Activated CD4-positive, alpha-beta T cell treated with anti-CD3 and anti-CD28 coated beads, Interleukin-2, amount 10 ng/mL, durations not matched to agents 24 days and 14 days (primary cell): ENCODE data around the gene CBX3. TPM values are rescaled to one million over a fixed set of nuclear protein-coding genes. Genes with fewer than 3 reads are reported as not detected.

Source experiments
- total RNA-seq: library from RNA; stranded (reverse); gene quantifications from 2 replicates; pipeline ENCODE4 v1.2.3, GENCODE V29; 2022

The CBX3 gene
- total RNA-seq, 1 donor from 2014 or later, result 307 TPM

Other genes starting within 250 kb of the CBX3 start
- 67.8 and 68.7 TPM in 2 replicates for gene NFE2L3, start 49.5 kb upstream of the CBX3 start, total RNA-seq
- gene HNRNPA2B1, start 999 bp upstream of the CBX3 start, total RNA-seq, result 862 and 873 TPM in 2 replicates
- gene SNX10, start 90.1 kb downstream of the CBX3 start, total RNA-seq, result 40.1 and 42.1 TPM in 2 replicates